ENCODE data around the gene LCOR.

The LCOR gene

GRCh38 chr10:96987842-96988175 is 155.7 kb downstream of the LCOR start:
- DNase-seq (ENCODE audit: low spot score), result no peak

- DNase-seq (ENCODE audit: low spot score), result no peak
Observed at GRCh38 chr10:96988426-96988825, 156.3 kb downstream of the LCOR start.

GRCh38 chr10:96991313-96991841 is 159.3 kb downstream of the LCOR start:
- no peak for DNase-seq (ENCODE audit: low spot score)

DNA sequence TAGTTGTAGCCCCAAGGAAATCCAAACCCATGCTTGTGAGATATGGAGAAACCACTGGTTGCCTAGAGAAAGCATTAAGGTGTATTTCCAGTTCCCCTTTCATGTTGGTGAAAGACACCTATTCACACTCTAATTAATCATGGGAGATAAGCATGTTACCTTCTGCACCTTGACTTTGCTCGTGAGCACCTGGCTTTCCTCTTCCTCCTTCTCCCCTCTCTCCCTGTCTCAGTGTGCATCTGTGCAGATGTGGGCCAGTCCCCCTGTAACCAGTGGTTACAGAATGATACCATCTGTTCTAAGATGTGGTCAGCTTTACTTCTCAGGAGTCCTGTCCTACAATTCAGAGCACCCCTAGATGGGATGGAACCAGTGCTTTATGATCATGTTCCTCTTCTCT is 160.6 kb downstream of the LCOR start:
- DNase-seq (ENCODE audit: low spot score), result no peak

DNA sequence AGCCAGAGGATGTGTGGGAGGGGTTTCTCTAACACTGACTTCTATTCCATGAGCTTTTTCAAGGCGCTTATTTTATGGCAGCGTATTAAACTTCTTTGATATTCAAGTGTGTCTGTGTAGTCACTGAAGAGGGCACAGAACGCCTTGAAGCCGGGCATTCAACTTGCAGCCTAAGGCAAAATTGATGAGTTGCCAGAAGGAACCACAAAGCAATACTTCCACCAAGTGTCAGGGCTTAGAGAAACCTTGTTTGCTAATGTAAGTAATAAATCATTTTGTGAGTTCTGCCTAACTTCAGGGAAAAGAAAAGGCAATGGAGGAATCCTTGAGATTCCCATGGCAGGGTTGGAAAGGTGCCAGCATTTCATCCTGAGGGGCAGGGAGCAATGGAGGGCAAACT is 163.8 kb downstream of the LCOR start:
- DNase-seq (ENCODE audit: low spot score), result no peak

DNA sequence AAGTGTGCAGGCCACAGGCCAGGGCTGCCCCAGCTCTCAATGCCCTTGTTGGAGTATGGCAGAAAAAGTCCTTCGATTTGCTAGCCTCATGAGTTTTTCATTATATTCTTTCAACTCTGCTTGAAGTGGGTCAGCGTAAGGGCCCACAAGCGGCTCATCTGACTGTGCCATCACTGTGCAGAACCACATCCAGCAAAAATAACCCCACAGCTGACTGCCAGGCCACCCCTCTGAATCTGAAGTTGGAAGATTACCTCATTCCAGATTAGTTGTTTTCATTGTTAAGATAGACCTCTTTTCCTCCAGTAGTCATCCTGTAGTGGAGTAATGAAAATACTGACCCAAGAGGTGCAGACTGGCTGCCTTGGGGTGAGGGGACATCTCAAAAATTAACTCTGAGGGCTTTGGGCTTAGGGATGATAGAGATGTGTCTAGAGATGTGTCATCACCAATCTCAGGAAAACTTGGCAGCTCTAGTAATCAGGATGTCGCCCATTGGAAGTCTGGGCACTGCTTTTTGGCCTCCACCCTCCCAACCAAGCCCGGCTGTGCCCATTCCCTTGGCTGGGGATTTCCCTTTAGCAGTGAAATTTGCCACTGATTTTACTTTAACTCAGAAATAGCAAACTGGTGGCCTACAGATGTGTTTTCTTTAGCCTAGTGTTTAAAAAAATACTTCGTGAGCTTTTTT is 164.3 kb downstream of the LCOR start:
- no peak for DNase-seq (ENCODE audit: low spot score)

GRCh38 chr10:96998329-96998888 is 166.3 kb downstream of the LCOR start:
- DNase-seq (ENCODE audit: low spot score), result no peak

- DNase-seq (ENCODE audit: low spot score), result no peak
Observed at GRCh38 chr10:96999337-96999736, 167.2 kb downstream of the LCOR start.

DNA sequence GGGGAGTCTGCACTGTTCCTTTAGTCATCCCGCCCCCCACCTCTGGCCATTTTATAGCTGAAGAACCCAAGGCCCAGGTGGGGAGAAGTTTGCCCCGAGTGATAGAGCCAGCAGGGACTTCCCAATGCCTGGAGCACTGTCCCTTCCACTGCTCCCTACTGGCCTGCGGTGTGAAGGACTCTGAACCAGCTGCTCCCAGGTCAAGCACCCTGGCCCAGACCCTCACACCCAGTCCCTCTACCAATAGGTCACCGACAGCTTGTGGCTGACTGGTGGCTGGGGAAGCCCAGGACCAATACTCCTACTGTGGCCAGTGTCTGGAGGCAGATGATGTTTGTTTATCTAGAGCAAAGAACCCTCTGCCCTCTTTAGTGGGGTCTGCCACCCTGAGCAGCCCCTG is 167.9 kb downstream of the LCOR start:
- DNase-seq (ENCODE audit: low spot score), result no peak

- DNase-seq (ENCODE audit: low spot score), result peak; percentile 15
Observed at GRCh38 chr10:97000487-97001182, 168.5 kb downstream of the LCOR start.

GRCh38 chr10:97001183-97001991 is 169.3 kb downstream of the LCOR start:
- DNase-seq (ENCODE audit: low spot score), result no peak

DNA sequence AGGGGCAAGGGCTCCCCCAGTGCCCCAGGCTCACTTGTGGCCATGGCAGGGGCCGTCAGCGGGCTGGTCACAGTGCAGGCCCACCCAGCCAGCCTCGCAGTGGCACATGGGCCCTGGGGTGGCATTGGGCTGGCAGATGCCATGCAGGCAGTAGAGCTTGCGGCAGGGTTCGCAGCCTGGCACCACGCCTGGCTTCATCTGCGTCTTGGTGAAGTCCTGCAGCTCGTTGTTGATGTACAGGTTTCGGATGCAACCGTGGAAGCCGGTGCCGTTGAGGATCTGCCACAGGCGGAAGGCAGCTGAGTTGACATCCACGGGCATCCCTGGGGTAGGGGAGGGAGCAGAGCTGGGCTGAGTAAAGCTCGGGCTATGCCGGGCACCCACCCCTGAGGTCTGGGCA is 170.6 kb downstream of the LCOR start:
- no peak for DNase-seq (ENCODE audit: low spot score)

GRCh38 chr10:97003151-97003803 is 171.2 kb downstream of the LCOR start:
- DNase-seq (ENCODE audit: low spot score), result no peak

DNA sequence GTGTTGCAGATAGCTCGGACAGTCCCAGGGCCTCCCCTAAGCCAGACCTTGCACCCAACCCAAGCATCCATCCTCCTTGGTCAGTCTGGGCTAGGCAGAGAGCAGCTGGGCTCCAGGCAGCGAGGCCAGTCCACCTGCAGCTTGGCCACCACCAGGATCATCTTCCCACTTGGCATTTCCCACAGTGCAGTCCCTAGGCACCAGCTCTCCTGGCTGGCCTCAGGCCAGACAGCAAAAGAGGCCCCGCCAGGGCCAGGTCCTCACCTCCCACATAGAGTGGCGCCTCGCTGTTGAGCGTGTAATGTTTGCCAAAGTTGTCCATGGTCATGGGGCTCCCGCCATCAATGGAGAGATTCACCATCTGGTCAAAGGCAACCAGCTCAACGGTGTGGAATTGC is 171.7 kb downstream of the LCOR start:
- DNase-seq (ENCODE audit: low spot score), result no peak

DNA sequence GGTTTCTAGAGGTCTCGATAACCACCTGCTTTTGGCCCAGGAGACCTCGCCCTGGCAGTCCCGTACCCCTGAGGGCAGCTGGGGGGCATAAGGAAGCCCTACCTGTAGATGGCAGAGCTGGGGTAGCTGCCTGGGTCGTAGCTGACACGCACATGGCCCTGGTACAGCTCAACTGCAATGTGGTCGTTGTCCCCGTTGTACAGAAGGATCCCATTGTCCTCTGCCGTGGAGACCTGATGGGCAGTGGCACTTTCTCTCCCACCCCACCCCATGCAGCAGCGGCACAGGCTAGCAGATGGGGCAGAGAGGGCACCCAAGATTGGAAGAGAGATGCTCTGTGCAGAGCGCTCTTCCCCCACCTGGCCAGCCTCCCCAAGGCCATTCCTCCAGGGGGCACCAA is 172.5 kb downstream of the LCOR start:
- no peak for DNase-seq (ENCODE audit: low spot score)

DNA sequence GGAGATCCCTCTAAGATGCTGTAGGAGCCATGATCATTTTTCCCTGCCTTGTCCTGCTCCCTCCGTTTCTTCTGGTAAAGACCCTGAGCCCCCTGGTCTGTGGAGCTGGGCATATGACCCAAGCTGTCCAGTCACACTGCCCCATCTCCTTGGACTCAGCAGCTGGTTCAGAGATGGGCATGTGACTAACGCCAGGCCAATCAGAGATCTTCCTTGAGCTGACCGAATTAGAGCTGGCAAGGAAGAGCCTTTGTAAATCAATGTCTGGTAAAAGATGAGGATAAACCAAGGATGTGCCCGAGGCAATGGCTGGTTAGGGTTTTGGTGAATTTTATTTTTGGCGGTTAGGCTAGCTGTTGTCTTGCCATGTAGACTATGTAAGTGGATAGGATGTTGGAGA is 173.3 kb downstream of the LCOR start:
- no peak for DNase-seq (ENCODE audit: low spot score)

- no peak for DNase-seq (ENCODE audit: low spot score)
Observed at GRCh38 chr10:97006364-97006763, 174.3 kb downstream of the LCOR start.

DNA sequence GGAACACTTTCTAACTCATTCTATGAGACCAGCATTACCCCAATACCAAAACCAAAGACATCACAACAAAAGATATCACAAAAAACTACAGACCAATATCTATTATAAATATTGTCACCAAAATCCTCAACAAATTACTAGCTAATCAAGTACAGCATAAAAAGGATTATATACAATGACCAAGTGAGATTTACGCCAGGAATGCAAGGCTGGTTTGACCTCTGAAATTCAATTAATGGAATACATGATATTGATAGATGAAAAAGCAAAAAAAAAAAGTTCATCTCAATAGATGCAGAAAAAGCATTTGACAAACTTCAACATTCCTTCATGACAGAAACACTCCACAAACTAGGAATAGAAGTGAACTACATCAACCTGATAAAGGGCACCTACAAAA is 175.3 kb downstream of the LCOR start:
- no peak for DNase-seq (ENCODE audit: low spot score)

DNA sequence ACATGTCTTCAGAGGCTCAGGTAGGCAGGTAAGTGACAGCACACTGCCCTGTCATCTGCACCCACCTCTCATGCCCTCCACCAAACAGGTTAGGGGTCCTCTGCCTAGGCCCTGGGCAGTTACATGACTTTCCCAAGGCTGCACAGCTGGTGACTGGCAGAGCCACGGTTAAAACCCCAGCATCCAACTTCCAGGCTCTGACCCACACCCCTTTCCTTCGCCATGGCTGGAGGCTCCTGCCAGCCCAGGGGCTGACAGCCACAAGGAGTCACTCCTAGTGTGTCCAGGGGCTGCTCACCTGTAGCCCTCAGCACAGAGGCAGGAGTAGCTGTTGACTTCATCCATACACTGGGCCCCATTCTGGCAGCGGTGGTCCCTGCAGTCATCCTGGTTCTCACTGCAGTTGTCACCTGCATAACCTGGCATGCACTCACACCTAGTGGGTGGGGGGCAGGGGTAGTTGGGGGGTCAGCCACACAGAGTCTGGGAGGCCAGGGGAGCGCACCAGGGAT is 178.7 kb downstream of the LCOR start:
- no peak for DNase-seq (ENCODE audit: low spot score)

DNA sequence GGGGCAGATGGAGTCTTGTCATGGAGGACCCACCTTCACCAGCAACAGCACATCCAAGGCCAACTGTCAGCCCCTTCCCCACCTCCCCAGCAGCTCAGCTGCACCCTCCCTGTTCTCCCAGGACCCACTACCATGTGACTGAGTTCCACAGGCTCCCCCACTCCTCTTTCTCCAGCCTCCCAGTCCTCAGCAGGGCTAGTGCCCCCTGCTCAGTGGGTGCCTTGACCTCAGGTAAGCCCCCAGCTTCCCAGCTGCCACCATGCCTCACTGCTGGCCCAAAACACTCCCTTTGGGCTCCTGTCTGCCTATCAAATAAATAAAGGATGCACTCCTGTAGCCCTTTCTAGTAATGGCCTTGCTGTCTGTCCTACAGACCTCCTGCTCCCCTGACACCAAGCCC is 179.3 kb downstream of the LCOR start:
- no peak for DNase-seq (ENCODE audit: low spot score)

GRCh38 chr10:97012470-97012869 is 180.4 kb downstream of the LCOR start:
- no peak for DNase-seq (ENCODE audit: low spot score)

- DNase-seq (ENCODE audit: low spot score), result no peak
Observed at GRCh38 chr10:97013568-97013967, 181.5 kb downstream of the LCOR start.

Measured in LoVo (cell line).